Activated CD4-positive, CD25-positive, alpha-beta regulatory T cell treated with anti-CD3 and anti-CD28 coated beads, Interleukin-2, amount 50 U/mL, for 72 hours (primary cell): ENCODE results near the gene DNAJA3.

ENCODE experiments used
- DNase-seq: peaks from one replicate; pipeline ENCODE4 v3.0.0; 2021

DNAJA3 gene

DNA sequence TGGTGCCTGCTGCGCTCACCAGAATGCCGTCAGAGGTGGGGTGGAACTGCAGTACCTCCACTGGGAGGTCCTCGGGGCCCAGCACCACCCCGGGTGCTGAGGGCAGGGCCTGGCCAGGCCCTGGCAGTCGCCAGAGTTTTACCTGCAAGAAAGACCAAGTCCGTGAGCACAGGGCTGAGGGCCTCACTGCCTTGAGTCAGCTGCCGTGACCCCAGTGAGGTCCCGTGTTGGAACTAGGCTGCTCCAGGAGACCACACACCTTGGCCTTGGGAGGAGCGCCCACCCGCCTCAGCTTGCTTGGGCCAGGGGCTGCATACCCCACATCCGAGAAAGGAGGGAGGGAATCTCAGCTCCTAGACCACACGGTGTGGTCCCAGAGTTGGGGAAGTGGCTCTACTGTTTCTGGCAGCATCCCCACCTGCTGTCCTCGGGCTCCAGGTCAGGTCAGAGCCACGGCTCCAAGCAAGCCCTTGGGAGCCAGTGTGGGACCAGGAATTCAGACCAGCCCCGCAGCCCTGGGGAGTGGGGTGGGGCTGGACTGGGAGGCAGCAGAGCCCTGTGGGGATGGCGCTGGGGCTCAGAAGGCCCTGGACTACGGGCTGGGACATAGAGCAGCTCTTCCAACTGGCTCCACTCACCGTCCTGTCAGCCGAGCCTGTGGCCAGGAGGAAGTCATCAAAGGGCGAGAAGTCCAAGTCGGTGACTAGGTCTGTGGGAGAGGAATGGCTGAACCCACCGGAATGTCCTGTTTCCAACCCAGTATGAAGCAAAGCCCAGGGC is 17.9 kb upstream of the DNAJA3 start:
- DNase-seq = no peak

DNA sequence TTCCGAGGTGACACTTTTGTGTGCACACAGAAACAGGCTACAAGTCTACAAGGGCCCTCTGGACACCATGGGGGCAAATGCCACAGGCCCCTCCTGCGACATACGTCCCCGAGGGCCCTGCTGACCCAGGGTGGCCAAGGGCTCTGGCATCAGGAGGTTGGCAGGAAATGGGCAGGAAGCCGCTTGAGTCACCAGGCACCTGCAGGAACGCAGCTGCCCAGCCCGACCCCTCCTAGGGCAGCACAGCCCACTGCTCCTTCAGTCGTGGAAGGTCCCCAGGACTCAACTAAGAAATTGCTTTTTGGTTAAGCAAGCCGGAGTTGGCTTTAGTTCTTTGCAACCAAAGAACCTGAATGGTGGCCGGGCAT is 17.4 kb upstream of the DNAJA3 start:
- DNase-seq = no peak

GRCh38 chr16:4409081-4409932 is 16.4 kb upstream of the DNAJA3 start:
- DNase-seq = no peak

DNA sequence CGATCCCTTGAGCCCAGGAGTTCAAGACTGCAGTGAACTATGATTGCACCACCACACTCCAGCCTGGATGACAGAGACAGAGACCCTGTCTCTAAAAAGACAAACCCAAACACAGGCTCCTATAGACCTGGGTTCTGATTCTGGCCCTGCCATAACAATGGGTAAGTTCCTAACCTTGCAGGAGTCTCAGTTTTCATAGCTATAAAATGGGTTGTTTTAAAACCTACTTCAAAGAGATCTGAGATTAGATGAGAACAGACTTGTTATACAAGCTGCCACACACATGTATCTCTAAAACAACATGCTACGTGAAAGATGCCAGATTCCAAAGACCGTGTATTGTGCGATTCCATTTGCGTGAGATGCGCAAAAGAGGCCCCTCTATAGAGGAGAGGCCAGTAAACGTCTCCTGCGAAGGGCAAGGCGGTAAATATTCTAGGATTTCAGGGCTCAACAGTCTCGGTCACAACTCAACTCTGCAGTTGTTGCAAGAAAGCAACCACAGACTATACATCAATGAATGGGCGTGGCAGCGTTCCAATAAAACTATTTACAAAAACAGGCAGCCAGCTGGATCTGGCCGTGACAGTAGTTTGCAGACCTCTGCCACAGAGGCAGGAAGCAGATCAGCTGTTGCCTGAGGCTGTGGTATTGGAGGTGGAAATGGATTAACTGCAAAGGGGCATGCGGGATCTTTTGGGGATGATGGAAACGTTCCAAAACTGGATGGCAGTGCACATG is 15.2 kb upstream of the DNAJA3 start:
- no peak for DNase-seq

GRCh38 chr16:4411684-4412083 is 14.0 kb upstream of the DNAJA3 start:
- DNase-seq = no peak

DNA sequence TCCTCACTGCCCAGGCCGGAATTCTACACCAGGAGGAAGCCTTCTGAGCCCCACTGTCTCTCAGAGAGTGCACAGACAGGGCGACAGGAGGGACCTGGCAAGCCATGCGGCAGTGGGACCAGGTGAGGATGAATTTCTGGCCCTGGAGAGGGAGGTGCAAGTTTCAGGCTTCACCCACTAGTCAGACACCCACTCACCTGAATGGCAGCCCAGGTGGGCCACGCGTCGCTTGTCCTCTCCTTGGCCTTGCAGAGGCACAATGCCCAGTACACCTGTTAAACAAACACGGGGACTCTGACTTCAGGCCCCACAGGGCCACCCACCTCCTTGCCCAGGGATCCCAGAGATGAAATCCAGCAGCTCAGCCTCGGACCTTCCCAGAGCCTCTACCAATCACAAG is 13.5 kb upstream of the DNAJA3 start:
- DNase-seq = no peak

DNA sequence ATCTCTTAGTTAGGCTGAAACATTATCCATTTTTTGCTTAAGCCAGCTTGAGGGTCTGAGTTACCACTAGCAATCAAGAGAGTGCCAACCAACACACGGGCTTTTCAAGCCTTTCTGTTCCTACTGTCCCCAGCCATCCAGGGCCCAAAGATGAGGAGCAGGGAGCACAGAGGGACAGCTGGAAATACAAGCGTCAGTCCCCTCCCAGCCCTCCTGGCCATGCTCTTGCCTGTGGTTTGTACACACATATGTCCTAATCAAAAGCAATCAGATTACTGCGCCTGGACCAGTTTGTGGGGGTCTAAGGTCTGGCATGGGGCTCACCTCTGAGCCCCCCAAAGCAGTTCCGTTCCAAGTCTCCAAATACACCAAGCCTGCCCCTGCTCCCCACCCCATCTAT is 12.8 kb upstream of the DNAJA3 start:
- no peak for DNase-seq

DNA sequence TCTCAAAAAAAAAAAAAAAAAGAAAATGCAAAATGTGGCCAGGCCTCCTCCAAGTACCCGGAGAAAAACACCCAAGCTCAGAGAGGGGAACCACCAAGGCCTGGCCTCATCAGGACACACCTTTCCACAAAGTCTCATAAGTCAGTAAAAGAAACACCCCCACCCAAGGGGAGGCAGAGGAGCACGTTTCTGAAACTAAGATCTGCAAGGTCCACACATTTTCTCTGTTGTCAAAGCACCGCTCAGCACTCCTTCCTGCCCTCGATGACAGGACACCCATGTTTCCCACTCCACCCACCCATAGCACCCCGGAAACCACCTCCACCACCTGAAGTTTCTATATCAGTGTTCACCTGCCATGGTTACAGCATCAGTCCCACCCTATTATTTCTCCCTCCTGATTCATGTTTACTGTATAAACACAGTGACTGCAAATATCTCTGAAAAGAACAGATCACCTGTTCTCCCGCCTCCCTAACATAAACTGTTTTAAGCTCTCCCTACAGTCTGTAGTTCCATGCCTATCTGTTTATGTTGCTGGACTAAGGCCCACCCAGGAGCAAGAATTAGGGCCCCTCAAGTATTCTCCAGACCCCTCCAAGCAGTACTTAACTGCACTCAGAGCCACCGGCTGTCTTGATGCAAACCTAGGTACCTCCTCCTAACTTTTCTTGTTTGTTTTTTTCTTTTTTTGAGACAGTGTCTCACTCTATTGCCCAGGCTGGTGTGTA is 11.3 kb upstream of the DNAJA3 start:
- peak; percentile 69 for DNase-seq

- DNase-seq = peak; percentile 64
Observed at GRCh38 chr16:4415538-4416199, 10.0 kb upstream of the DNAJA3 start.

DNA sequence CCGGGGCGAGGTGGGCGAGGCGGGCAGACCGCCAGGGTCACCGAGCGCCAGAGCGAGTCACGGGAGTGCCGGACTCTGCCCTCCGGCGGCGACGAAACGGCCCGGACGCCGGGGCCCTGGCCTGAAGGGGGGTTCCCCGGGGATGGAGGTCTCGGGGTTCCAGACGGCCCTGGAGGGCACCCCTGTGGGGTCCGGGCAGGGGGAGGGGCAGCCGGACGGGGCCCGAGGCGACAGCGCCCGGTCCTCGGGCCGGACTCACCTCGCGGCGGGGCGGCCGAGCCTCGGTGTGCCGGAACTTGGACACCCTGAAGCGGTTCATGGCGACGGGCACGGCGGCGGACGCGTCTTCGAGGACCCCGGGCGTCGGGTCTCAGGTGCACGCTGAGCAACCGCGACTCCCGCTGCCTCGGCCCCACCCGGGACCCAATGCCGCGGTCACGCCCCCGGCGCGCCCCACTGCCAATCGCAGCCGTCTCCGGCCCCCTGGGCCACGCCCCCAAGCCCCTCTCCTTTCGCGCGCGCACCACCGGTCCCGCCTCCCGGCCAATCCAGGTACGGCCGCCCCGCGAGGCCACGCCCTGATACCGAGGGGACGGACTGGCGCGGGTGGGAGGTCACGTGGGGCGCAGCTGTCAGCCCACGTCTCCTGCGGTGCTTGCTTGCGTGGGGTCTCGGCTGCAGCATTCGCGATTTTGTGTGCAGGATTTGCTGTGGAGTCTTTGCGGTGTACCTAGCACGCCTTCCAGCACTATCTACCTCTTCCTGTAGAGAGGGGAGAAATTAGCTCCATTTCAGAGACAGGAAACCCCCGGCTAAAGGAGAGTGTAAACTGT is 9.3 kb upstream of the DNAJA3 start, which contains the start of gene CORO7:
Gene CORO7 (minus strand): TSS at position 397 of the 833 bp plus-strand sequence. CDS start 78 bp downstream, at position 319.
- DNase-seq = peak; percentile 98

GRCh38 chr16:4419402-4419959 is 6.2 kb upstream of the DNAJA3 start:
- no peak for DNase-seq

DNA sequence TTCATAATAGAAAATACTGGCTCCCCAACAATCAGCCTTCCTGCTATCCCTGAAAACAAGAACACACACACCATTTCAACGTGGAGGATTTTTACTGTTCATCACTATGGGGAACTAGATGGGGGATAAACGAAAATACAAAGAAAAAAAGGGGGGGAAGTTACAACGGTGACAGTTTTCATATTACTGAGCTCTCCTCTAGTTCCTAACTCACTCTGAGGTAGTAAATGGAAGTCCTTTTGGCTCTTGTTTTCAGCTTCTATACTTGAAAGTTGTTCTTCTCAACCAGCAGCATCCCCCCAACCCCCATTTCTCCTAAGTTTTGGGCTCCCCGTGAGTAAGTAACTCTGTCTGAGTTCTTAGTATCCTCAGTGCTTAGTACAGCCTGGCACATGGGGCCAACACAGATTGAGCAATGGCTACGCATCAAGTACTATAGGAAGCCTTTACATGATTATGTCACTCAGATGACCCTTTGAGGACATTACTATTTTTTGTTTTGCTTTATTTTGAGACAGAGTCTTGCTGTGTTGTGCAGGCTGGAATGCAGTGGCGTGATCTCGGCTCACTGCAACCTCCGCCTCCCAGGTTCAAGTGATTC is 5.1 kb upstream of the DNAJA3 start:
- DNase-seq = no peak

GRCh38 chr16:4426021-4426684 is 485 bp downstream of the DNAJA3 start:
- no peak for DNase-seq

DNA sequence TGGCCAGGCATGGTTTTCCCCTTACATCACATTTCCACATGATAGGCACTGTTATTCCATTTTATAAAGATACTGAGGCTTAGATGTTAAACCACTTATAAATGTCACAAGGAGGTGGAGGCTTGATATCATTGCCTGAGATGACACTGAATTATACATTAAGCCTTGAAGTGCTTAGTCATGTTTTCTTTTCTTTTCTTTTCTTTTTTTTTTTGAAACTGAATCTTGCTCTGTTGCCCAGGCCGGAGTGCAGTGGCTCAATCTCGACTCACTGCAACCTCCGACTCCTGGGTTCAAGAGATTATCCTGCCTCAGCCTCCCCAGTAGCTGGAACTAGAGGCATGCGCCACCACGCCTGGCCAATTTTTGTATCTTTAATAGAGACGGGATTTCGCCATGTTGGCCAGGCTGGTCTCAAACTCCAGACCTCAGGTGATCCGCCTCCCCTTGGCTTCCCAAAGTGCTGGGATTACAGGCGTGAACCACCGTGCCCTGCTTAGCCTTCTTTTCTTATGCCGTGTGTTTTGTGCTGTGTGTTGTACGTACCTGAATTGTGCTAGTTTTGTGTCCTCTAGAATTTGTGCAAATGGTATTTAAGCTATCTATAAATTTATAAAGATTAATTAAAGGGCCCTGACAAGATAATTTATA is 1.2 kb downstream of the DNAJA3 start:
- no peak for DNase-seq

DNA sequence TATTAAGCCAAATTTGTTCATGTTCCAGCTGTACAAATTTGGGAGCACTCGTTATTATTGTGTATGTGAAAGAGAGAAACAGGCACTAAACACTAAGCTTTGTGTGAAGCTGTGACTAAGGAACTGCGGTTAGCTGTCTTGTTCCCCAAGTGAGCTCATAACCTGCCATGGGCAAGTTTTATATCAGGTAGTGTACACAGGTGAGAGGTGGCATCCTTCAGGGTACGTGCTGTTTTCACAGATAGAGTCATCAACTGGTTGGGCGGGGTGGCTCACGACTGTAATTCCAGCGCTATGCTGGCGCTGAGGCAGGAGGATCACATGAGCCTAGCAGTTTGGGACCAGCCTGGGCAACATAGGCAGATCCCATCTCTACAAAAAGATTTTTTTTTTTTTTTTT is 2.8 kb downstream of the DNAJA3 start:
- no peak for DNase-seq

- DNase-seq = no peak
Observed at GRCh38 chr16:4431023-4431422, 5.4 kb downstream of the DNAJA3 start.

DNA sequence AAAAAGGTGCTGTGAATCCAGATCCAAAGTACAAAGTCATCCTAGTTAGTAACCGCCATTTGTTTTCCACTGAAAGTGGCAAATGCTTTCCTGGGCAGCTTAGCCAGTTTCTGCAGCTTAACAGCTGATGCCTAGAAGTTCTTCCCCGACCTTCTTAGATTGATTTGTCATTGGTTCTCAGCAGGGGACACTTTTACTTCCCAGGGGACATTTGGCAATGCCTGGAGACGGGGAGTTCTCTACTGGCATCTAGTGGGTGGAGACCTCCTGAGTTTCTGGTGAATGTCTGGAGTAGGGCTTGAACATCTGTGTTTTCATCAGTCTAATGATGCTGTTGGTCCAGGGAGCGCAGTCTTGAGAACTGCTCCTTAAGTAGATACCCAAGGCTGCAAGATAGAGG is 7.6 kb downstream of the DNAJA3 start:
- DNase-seq = no peak

DNA sequence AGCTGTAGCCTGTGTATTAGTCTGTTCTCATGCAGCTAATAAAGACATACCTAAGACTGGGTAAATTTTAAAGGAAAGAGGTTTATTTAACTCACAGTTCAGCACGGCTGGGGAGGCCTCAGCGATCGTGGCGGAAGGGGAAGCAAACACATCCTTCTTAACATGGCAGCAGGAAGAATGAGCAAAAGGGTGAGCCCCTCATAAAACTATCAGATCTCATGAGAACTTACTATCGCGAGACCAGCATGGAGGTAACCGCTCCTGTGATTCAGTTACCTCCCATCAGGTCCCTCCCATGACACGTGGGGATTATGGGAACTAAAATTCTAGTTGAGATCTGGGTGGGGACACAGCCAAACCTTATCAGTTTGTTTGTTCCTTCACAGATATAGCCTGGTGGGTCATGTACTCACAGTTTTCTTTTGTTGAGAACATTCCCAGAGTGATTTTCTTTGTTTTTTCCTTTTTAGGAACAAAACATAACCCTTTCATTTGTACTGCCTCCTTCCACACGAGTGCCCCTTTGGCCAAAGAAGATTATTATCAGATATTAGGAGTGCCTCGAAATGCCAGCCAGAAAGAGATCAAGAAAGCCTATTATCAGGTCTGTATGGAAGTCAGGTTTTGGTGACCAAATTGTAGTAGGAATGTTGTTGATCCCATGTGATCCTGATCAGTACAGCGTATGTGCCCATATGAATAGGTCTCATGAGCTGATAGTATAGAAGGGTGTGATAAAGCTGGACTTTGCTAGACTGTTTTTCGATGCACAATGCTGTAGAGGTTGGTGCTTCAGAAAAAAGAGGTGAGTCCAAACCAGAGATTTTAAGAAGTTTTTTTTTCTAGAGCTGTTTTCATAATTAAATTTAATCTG is 8.5 kb downstream of the DNAJA3 start:
- no peak for DNase-seq
